ENCODE measurements around the gene TMEM131. TPM values are rescaled to one million over a fixed set of nuclear protein-coding genes. Genes with fewer than 3 reads are reported as not detected.

Gene TMEM131
- total and polyA plus RNA-seq, 10 of the 15 experiments (the other 5 are each of a cell fraction or from before 2014, with no cell fraction given), result 6.0 to 48.2 (median 23.2) TPM

DNA sequence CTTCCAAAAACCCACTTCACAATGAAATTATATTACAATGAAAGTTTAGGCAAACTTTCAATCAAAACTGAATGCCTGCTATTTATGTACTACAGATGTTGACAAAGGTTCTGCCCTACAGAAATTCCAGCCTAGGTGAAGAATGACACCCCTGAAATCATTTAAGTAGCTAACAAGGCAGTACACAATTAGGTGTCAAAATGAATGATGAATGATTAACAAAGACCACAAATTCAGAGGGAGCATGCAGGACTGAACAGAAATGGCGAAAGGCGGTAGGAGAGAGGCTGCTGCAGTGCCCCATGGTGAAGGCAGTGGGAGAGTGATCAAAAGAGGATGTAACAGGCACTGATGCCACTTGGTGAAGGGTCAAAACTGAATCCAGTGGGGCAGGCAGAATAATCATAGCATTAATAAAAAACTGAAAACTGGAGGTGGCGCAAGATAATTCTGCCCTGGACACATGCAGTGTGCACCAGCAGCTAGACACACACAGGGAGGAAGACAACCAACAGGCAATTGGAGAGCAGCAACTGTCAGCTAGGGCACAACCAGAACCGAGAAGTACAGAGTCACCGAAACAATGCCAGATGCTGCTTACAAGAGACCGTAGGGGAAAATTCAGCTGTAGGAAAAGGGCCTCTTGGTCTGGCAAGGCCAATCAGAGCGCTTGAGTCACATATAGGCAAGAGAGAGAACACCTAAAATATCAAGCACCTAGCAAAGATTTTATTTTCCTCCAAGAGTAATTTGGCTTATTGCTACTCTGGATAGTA, 4.5 kb downstream of the TMEM131 start (continued):
- TF ChIP-seq ZNF24 (IDR thresholded peaks at IDR 0.05) (no peak), SREBF1 (IDR thresholded peaks at IDR 0.05; ENCODE audit: low read length) (no peak), NBN (IDR thresholded peaks at IDR 0.05) (peak; percentile 57; the same call in 1 of the 2 replicates), FOXK2 (IDR thresholded peaks at IDR 0.05) (no peak), NR2C2 (IDR thresholded peaks at IDR 0.05; ENCODE audit: borderline replicate concordance, control insufficient read depth, insufficient read length, low read depth) (no peak), GABPA (IDR thresholded peaks at IDR 0.05; ENCODE audit: low read depth) (no peak), NFXL1 (IDR thresholded peaks at IDR 0.05; ENCODE audit: borderline replicate concordance) (no peak), PML (IDR thresholded peaks at IDR 0.05; ENCODE audit: low read length) (no peak), ETV6 (conservative IDR thresholded peaks at IDR 0.05 in 1 of 2, IDR thresholded peaks at IDR 0.05 in 1 of 2; ENCODE audit: borderline replicate concordance in 1 of 2, low read depth in 1 of 2) (peak in 1 of 2 experiments; percentile 8; a peak in 1 of 4 replicates), TAF1 (IDR thresholded peaks at IDR 0.05; ENCODE audit: borderline replicate concordance, low read depth, low read length) (no peak), PAX8 (IDR thresholded peaks at IDR 0.05) (no peak), SREBF2 (IDR thresholded peaks at IDR 0.05; ENCODE audit: low read length) (no peak), HDGF (IDR thresholded peaks at IDR 0.05) (0 out of 2 replicates have a peak, but pooled peaks have one; percentile 44), HDAC2 (IDR thresholded peaks at IDR 0.05) (no peak), SUPT20H (IDR thresholded peaks at IDR 0.05; ENCODE audit: borderline replicate concordance, control insufficient read depth, low read depth, low read length) (no peak)
- TF ChIP-seq, protein P1, sequence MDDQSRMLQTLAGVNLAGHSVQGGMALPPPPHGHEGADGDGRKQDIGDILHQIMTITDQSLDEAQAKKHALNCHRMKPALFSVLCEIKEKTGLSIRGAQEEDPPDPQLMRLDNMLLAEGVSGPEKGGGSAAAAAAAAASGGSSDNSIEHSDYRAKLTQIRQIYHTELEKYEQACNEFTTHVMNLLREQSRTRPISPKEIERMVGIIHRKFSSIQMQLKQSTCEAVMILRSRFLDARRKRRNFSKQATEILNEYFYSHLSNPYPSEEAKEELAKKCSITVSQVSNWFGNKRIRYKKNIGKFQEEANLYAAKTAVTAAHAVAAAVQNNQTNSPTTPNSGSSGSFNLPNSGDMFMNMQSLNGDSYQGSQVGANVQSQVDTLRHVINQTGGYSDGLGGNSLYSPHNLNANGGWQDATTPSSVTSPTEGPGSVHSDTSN (IDR thresholded peaks at IDR 0.05; ENCODE audit: insufficient replicate concordance, low read depth, low read length), result peak; percentile 19
- TF ChIP-seq, protein P2, sequence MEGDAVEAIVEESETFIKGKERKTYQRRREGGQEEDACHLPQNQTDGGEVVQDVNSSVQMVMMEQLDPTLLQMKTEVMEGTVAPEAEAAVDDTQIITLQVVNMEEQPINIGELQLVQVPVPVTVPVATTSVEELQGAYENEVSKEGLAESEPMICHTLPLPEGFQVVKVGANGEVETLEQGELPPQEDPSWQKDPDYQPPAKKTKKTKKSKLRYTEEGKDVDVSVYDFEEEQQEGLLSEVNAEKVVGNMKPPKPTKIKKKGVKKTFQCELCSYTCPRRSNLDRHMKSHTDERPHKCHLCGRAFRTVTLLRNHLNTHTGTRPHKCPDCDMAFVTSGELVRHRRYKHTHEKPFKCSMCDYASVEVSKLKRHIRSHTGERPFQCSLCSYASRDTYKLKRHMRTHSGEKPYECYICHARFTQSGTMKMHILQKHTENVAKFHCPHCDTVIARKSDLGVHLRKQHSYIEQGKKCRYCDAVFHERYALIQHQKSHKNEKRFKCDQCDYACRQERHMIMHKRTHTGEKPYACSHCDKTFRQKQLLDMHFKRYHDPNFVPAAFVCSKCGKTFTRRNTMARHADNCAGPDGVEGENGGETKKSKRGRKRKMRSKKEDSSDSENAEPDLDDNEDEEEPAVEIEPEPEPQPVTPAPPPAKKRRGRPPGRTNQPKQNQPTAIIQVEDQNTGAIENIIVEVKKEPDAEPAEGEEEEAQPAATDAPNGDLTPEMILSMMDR (IDR thresholded peaks at IDR 0.05 in 2 of 3, conservative IDR thresholded peaks at IDR 0.05 in 1 of 3; ENCODE audit: control insufficient read depth in 2 of 3, extremely low read depth in 1 of 3, insufficient read depth in 1 of 3, low read depth in 3 of 3, low read length in 3 of 3), result no peak
- TF ChIP-seq, protein P3, sequence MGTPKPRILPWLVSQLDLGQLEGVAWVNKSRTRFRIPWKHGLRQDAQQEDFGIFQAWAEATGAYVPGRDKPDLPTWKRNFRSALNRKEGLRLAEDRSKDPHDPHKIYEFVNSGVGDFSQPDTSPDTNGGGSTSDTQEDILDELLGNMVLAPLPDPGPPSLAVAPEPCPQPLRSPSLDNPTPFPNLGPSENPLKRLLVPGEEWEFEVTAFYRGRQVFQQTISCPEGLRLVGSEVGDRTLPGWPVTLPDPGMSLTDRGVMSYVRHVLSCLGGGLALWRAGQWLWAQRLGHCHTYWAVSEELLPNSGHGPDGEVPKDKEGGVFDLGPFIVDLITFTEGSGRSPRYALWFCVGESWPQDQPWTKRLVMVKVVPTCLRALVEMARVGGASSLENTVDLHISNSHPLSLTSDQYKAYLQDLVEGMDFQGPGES (IDR thresholded peaks at IDR 0.05), result no peak
- TF ChIP-seq, protein P4, sequence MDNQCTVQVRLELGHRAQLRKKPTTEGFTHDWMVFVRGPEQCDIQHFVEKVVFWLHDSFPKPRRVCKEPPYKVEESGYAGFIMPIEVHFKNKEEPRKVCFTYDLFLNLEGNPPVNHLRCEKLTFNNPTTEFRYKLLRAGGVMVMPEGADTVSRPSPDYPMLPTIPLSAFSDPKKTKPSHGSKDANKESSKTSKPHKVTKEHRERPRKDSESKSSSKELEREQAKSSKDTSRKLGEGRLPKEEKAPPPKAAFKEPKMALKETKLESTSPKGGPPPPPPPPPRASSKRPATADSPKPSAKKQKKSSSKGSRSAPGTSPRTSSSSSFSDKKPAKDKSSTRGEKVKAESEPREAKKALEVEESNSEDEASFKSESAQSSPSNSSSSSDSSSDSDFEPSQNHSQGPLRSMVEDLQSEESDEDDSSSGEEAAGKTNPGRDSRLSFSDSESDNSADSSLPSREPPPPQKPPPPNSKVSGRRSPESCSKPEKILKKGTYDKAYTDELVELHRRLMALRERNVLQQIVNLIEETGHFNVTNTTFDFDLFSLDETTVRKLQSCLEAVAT (IDR thresholded peaks at IDR 0.05), result peak; percentile 70; the same call in 1 of the 2 replicates
- TF ChIP-seq, protein P5, sequence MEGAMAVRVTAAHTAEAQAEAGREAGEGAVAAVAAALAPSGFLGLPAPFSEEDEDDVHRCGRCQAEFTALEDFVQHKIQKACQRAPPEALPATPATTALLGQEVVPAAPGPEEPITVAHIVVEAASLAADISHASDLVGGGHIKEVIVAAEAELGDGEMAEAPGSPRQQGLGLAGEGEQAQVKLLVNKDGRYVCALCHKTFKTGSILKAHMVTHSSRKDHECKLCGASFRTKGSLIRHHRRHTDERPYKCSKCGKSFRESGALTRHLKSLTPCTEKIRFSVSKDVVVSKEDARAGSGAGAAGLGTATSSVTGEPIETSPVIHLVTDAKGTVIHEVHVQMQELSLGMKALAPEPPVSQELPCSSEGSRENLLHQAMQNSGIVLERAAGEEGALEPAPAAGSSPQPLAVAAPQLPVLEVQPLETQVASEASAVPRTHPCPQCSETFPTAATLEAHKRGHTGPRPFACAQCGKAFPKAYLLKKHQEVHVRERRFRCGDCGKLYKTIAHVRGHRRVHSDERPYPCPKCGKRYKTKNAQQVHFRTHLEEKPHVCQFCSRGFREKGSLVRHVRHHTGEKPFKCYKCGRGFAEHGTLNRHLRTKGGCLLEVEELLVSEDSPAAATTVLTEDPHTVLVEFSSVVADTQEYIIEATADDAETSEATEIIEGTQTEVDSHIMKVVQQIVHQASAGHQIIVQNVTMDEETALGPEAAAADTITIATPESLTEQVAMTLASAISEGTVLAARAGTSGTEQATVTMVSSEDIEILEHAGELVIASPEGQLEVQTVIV (IDR thresholded peaks at IDR 0.05; ENCODE audit: borderline replicate concordance, partially characterized antibody), result no peak
- TF ChIP-seq, protein P6, sequence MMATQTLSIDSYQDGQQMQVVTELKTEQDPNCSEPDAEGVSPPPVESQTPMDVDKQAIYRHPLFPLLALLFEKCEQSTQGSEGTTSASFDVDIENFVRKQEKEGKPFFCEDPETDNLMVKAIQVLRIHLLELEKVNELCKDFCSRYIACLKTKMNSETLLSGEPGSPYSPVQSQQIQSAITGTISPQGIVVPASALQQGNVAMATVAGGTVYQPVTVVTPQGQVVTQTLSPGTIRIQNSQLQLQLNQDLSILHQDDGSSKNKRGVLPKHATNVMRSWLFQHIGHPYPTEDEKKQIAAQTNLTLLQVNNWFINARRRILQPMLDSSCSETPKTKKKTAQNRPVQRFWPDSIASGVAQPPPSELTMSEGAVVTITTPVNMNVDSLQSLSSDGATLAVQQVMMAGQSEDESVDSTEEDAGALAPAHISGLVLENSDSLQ (IDR thresholded peaks at IDR 0.05), result peak; percentile 63

Data from GM12878 (cell line).